Measurements from ENCODE around the gene ACADL.
"Not testable (repeated sequence)": the region's sequence is repeated elsewhere in the genome, so short reads cannot be mapped to it uniquely, and the experiment has no call there.

ACADL gene

DNA sequence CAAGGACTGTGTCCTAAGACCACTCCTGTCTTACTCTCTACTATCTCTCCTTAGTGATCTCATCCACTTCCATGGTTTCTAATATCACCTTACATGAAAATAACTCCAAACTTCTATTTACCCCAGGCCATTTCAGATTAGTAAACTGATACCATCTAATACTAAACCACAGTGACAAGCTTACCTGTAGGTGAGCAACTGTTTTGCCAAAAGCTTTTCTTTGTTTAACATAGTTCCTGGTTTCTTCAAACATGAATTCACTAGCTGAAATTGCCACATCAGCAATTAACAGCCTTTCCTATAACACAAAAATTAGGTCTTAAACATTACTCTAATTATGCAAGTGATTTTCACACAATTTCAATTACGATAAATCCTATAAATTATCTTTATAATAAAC, 22.1 kb downstream of the ACADL start:
- DNase-seq (ENCODE audit: low read depth in 2 of 2) = no peak

- no peak for DNase-seq (ENCODE audit: low read depth in 2 of 2)
These were observed 25.4 kb downstream of the ACADL start for GRCh38 chr2:210199854-210200253.

DNA sequence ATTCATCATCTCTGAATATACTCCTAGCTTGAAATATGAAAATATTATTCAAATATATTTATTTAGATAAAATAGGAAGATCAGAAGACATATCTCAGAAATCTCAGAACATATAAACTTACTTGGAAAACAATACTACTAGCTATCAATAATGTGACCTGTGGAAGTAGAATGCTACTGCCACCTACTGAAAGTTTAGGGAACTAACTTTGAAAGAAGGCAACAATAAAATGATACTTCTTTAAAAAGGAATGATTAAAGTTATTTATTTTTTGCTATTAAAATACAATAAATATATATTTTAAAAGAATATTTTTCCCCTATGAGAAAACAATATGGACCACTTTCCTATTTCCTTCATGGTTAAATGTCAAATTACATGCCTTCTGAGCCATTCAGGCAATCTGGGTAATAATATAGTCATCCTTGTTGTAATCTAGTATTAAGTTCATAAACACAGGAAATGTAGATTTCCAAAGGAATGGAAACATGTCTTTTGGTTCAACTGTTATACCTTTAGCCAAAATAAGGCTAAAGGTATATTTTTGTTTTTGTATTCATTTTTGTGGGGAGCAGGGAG, 26.0 kb downstream of the ACADL start:
- DNase-seq (ENCODE audit: low read depth in 2 of 2) = no peak

DNA sequence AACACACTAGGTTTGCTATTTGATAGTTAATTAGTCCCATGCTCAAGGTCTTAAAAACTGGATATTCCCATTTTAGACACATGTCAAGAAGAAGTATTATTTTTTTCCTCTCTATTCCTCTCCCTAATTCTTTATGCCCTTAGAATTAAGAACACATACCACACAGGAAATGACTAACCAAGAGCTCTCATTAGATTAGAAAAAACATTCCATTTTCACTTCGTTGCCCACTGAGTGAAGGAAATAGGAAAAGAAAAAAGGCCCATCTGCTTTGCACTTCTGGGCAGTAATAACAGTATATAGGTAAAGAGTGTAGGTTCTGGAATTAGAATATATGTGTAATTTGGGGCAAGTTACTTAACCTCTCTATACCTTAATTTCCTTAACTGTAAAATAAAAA, 26.9 kb downstream of the ACADL start:
- DNase-seq (ENCODE audit: low read depth in 2 of 2) = no peak

DNA sequence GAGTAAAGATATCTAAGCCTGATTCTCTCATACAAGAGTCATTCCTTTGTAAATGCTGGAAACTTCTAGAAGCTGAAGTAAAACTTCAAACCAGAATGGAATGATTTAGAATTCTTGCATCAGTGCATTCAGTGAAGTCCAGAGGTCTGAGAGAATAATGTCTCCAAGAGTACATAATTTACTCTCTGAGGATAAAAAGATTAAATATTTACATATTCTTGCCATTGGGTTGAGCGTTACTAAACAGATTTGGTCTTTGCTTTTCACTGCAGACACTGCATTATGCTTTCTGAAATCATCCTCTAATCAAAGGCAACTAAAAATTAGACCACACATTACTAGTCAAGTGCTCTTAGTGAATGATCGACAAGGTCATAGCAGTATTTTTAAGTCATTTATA, 27.5 kb downstream of the ACADL start:
- no peak for DNase-seq (ENCODE audit: low read depth in 2 of 2)

DNA sequence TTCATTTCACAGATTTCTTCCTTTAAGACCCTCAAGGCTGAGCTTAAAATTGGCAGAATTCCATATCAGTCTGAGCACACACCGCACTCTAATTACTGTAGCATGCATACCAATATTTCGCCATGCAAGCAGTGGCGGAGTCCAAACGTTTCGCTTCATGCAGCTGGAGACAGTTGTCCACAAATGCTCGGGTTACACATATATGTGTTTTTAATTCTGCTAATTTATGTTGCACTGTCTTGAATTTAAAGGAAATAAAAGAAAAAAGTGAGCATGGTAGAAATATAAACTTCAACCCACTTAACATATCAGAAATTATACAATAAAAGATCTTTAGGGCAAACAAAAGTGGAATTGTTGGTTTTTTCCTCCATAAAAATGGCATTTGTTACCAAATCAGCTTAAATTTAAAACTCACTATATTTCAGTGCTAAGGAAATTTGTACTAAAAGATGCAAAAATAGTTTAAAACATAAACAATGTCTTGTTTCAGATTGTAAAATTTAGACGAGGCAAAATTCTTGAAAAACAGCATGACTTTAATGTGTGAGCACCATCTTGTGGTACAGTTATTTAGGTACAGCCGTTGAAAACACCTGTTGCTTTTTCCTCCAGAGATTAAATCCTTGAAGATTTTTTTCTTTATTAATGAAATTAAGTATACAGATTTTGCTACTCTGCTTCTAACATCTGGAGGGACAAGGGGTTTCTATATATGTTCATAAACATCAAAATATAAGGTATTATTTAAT, 30.0 kb downstream of the ACADL start:
- DNase-seq (ENCODE audit: low read depth in 2 of 2) = no peak

DNA sequence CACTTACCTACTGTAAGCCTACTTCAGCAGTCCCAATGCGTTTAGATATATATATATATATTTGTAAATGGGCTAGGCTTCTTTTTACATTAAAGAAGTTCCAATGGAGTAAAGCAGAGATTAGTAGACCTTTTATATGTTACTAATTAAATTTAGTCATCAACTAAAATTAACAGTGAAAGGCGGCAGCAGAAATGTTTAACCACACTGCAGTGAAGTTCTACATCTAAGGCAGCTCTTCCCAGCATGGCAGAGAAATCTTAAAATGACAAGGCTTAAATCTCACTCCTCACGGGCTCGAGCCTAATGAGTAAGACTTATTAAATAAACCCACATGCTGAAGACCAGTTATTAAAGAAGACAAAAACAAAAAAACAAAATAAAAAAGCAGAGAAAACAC, 34.9 kb downstream of the ACADL start:
- DNase-seq (ENCODE audit: low read depth in 2 of 2) = no peak

DNA sequence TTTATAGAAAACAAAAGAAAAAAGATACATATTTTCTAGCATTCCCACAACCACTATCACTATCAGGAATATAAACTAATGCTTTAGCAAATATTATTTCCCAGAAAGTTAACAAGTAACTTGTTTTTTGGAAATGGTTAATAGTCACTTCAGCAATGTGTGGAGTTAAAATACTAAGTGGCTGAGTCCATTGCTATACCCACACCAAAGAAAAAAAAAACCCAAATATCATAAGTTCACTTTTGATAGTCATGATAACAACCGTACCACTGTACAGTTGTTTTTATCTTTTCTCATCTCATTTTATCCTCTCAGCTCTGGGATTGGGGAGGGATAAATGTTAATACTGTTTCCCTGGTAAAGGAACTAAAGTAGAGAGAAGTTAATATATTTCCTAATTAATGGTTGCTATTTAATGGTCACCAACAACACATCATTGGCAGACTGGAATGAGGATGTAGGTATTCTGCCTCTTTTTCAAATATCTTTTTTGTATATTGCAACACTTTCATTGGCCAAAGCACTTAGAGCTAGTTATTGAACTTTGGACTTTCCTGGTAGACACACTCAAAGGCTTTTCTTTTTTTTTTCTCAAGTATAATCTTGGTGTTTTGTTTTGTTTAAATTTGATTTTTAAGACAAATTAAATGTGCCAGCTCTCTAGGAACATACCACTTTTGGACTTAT, 35.7 kb downstream of the ACADL start:
- no peak for DNase-seq (ENCODE audit: low read depth in 2 of 2)

DNA sequence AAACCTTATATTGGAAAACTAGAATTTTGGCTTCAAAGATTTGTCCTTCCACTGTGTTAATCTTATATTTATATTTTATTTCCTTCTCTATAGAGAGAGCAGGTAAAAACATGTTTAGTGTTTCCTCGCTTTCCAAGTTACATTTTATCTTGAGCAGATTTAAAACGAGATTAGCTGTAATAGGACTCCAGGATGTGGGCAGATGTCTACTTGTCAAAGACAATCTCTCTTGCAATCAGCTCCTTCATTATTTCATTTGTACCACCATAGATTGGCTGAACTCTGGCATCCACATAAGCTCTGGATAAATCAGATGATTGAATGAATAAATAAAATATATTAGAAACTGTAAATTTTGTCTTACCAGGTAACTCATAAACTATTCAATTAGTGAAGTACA, 36.5 kb downstream of the ACADL start:
- no peak for DNase-seq (ENCODE audit: low read depth in 2 of 2)

GRCh38 chr2:210188190-210188589, 37.1 kb downstream of the ACADL start:
- DNase-seq (ENCODE audit: low read depth in 2 of 2) = no peak

- DNase-seq (ENCODE audit: low read depth in 2 of 2) = not testable (repeated sequence)
These were observed 41.3 kb downstream of the ACADL start for GRCh38 chr2:210183936-210184335.

GRCh38 chr2:210181606-210182088, 43.6 kb downstream of the ACADL start:
- not testable (repeated sequence) for DNase-seq (ENCODE audit: low read depth in 2 of 2)

DNA sequence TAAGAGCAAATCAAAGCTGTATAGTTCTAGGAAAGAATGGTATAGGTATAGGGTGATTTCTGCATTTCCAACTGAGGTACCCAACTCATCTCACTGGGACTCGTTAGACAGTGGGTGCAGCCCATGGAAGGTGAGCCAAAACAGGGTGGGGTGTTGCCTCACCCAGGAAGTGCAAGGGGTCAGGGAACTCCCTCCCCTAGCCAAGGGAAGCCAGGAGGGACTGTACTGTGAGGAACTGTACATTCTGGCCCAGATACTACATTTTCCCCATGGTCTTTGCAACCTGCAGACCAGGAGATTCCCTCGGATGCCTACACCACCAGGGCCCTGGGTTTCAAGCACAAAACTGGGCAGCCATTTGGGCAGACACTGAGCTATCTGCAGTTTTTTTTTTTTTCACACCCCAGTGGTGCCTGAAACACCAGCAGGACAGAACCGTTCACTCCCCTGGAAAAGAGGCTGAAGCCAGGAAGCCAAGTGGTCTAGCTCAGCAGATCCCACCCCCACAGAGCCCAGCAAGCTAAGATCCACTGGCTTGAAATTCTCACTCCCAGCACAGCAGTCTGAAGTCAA, 44.1 kb downstream of the ACADL start:
- DNase-seq (ENCODE audit: low read depth in 2 of 2) = not testable (repeated sequence)

- no peak for DNase-seq (ENCODE audit: low read depth in 2 of 2)
These were observed 44.8 kb downstream of the ACADL start for GRCh38 chr2:210180477-210180876.

GRCh38 chr2:210179351-210179990, 45.8 kb downstream of the ACADL start:
- no peak for DNase-seq (ENCODE audit: low read depth in 2 of 2)

DNA sequence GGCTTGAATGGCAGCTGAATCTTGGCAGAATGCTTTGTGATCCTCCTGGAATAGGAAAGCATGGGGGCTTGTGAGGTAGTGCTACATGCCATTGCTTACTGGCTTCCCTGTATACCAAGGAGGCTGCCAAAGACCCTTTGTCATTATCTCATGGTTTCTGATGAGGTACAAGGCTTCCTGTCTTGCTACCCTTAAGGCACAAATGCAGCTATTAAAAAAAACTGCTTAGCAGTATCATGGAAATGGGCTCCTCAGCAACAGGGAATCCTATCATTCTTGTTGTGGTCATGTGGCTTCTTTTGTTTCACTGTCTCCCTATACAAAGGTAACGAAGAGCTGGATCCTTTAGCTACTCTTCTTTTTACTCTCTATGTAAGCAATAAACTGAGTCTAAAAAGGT, 47.5 kb downstream of the ACADL start:
- no peak for DNase-seq (ENCODE audit: low read depth in 2 of 2)

DNA sequence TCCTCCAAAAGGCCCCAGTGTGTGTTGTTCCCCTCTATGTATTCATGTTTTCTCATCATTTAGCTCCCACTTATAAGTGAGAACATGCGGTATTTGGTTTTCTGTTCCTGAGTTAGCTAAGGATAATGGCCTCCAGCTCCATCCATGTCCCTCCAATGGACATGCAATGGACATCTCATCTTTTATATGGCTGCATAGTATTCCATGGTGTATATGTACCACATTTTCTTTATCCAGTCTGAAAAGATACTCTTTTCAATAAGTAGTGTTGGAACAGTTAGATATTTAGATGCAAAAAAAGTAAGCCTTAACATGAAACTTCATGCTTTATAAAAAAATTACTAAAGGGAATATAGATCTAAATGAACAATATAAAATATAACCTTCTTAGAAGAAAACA, 48.1 kb downstream of the ACADL start:
- not testable (repeated sequence) for DNase-seq (ENCODE audit: low read depth in 2 of 2)

- DNase-seq (ENCODE audit: low read depth in 2 of 2) = no peak
These were observed 51.2 kb downstream of the ACADL start for GRCh38 chr2:210174086-210174485.

DNA sequence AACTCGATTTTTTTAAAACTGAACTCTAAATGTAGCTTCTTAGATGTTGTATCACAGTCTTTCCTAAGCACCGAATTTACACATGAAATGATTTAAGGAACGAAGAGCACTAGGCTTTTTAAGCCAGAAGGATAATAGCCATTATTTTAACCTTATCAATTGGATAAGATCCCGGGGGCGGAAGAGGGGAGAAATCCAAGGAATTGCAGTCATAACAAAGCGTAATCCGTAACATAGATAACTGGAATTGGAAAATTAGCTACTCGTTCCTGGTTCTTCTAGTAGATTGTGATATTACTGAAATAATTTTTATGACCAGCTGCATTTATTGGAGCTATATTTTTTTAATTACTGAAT, 53.0 kb downstream of the ACADL start:
- no peak for DNase-seq (ENCODE audit: low read depth in 2 of 2)

- peak; percentile 89 to 96 for DNase-seq (ENCODE audit: low read depth in 2 of 2)
These were observed 53.7 kb downstream of the ACADL start, which contains the start of gene KANSL1L for GRCh38 chr2:210171309-210172218. KANSL1L (minus strand) TSS chr2:210171409; CDS start chr2:210154582, 16,827 bp downstream.

Measured in stimulated activated CD4-positive, alpha-beta T cell treated with anti-CD3 and anti-CD28 coated beads, Interleukin-15, amount 100 ng/mL, for 48 hours (primary cell).